Measurements from ENCODE around the gene CABP2.

Gene CABP2

GRCh38 chr11:67534070-67534679, 10.9 kb upstream of the CABP2 start:
- Histone ChIP-seq H3K27ac (ENCODE audit: low read length) (no peak overlapping the region), H3K4me3 (ENCODE audit: low read depth in 1 of 2, low read length in 2 of 2) (no peak overlapping the region), H3K9me3 (ENCODE audit: insufficient read depth, low read length, severe bottlenecking) (peaks cover 23% of the 10 kb centered on the region), H3K27me3 (ENCODE audit: insufficient read depth, low read length, poor library complexity) (no peaks in the 10 kb centered on the region), H3K4me2 (ENCODE audit: insufficient read depth, low read length) (no peak overlapping the region), H2AFZ (ENCODE audit: low read depth, low read length) (no peak overlapping the region), H3K79me2 (ENCODE audit: insufficient read depth, low read length) (no peaks in the 10 kb centered on the region), H3K9ac (ENCODE audit: low read depth, low read length) (no peak overlapping the region), H3K4me1 (ENCODE audit: insufficient read depth, low read length) (no peaks in the 10 kb centered on the region), H4K20me1 (ENCODE audit: insufficient read depth, low read length) (no peaks in the 10 kb centered on the region), H3K36me3 (ENCODE audit: insufficient read depth, low read length) (no peaks in the 10 kb centered on the region)
- ATAC-seq (ENCODE audit: insufficient read depth, low read depth), result no peak
- no peak for DNase-seq
- no peak for TF ChIP-seq EZH2 (IDR thresholded peaks at IDR 0.05; ENCODE audit: borderline replicate concordance, low read depth, low read length, severe bottlenecking)
- no peak for TF ChIP-seq CTCF (IDR thresholded peaks at IDR 0.05; ENCODE audit: borderline replicate concordance, extremely low read depth, low read length, poor library complexity, severe bottlenecking)

GRCh38 chr11:67532889-67533288, 9.6 kb upstream of the CABP2 start:
- DNase-seq, result no peak

GRCh38 chr11:67530282-67530592, 7.0 kb upstream of the CABP2 start:
- H3K9me3 ChIP-seq (ENCODE audit: insufficient read depth, low read length, severe bottlenecking), result peaks cover 19% of the 10 kb centered on the region
- no peaks in the 10 kb centered on the region for H3K4me1 ChIP-seq (ENCODE audit: insufficient read depth, low read length)
- no peak overlapping the region for H2AFZ ChIP-seq (ENCODE audit: low read depth, low read length)
- no peak for ATAC-seq (ENCODE audit: insufficient read depth, low read depth)
- no peaks in the 10 kb centered on the region for H4K20me1 ChIP-seq (ENCODE audit: insufficient read depth, low read length)
- TF ChIP-seq CTCF (IDR thresholded peaks at IDR 0.05; ENCODE audit: borderline replicate concordance, extremely low read depth, low read length, poor library complexity, severe bottlenecking) (no peak), EZH2 (IDR thresholded peaks at IDR 0.05; ENCODE audit: borderline replicate concordance, low read depth, low read length, severe bottlenecking) (no peak)
- H3K4me2 ChIP-seq (ENCODE audit: insufficient read depth, low read length), result no peak overlapping the region
- H3K27ac ChIP-seq (ENCODE audit: low read length), result no peak overlapping the region
- H3K9ac ChIP-seq (ENCODE audit: low read depth, low read length), result no peak overlapping the region
- H3K79me2 ChIP-seq (ENCODE audit: insufficient read depth, low read length), result no peaks in the 10 kb centered on the region
- no peak for DNase-seq
- no peaks in the 10 kb centered on the region for H3K36me3 ChIP-seq (ENCODE audit: insufficient read depth, low read length)
- no peak overlapping the region for H3K4me3 ChIP-seq (ENCODE audit: low read depth in 1 of 2, low read length in 2 of 2)
- H3K27me3 ChIP-seq (ENCODE audit: insufficient read depth, low read length, poor library complexity), result no peaks in the 10 kb centered on the region

More at GRCh38 chr11:67532889-67533288, 9.6 kb upstream of the CABP2 start:
- H3K9ac ChIP-seq (ENCODE audit: low read depth, low read length), result no peak overlapping the region
- ATAC-seq (ENCODE audit: insufficient read depth, low read depth), result no peak
- H3K27me3 ChIP-seq (ENCODE audit: insufficient read depth, low read length, poor library complexity), result no peaks in the 10 kb centered on the region
- H3K79me2 ChIP-seq (ENCODE audit: insufficient read depth, low read length), result no peaks in the 10 kb centered on the region
- H3K4me1 ChIP-seq (ENCODE audit: insufficient read depth, low read length), result no peaks in the 10 kb centered on the region
- H2AFZ ChIP-seq (ENCODE audit: low read depth, low read length), result no peak overlapping the region
- no peak overlapping the region for H3K4me2 ChIP-seq (ENCODE audit: insufficient read depth, low read length)
- H4K20me1 ChIP-seq (ENCODE audit: insufficient read depth, low read length), result no peaks in the 10 kb centered on the region
- no peak overlapping the region for H3K4me3 ChIP-seq (ENCODE audit: low read depth in 1 of 2, low read length in 2 of 2)
- TF ChIP-seq CTCF (IDR thresholded peaks at IDR 0.05; ENCODE audit: borderline replicate concordance, extremely low read depth, low read length, poor library complexity, severe bottlenecking) (no peak), EZH2 (IDR thresholded peaks at IDR 0.05; ENCODE audit: borderline replicate concordance, low read depth, low read length, severe bottlenecking) (no peak)
- H3K27ac ChIP-seq (ENCODE audit: low read length), result no peak overlapping the region
- H3K9me3 ChIP-seq (ENCODE audit: insufficient read depth, low read length, severe bottlenecking), result peaks cover 23% of the 10 kb centered on the region
- H3K36me3 ChIP-seq (ENCODE audit: insufficient read depth, low read length), result no peaks in the 10 kb centered on the region

GRCh38 chr11:67528376-67528775, 5.1 kb upstream of the CABP2 start:
- Histone ChIP-seq H3K9ac (ENCODE audit: low read depth, low read length) (no peak overlapping the region), H2AFZ (ENCODE audit: low read depth, low read length) (no peak overlapping the region), H3K4me3 (ENCODE audit: low read depth in 1 of 2, low read length in 2 of 2) (no peak overlapping the region), H3K27ac (ENCODE audit: low read length) (no peak overlapping the region), H3K4me1 (ENCODE audit: insufficient read depth, low read length) (no peaks in the 10 kb centered on the region), H3K27me3 (ENCODE audit: insufficient read depth, low read length, poor library complexity) (no peaks in the 10 kb centered on the region), H4K20me1 (ENCODE audit: insufficient read depth, low read length) (no peaks in the 10 kb centered on the region), H3K4me2 (ENCODE audit: insufficient read depth, low read length) (no peak overlapping the region), H3K79me2 (ENCODE audit: insufficient read depth, low read length) (no peaks in the 10 kb centered on the region), H3K36me3 (ENCODE audit: insufficient read depth, low read length) (no peaks in the 10 kb centered on the region), H3K9me3 (ENCODE audit: insufficient read depth, low read length, severe bottlenecking) (peaks cover 7% of the 10 kb centered on the region)
- no peak for TF ChIP-seq CTCF (IDR thresholded peaks at IDR 0.05; ENCODE audit: borderline replicate concordance, extremely low read depth, low read length, poor library complexity, severe bottlenecking)
- TF ChIP-seq EZH2 (IDR thresholded peaks at IDR 0.05; ENCODE audit: borderline replicate concordance, low read depth, low read length, severe bottlenecking), result no peak
- no peak for ATAC-seq (ENCODE audit: insufficient read depth, low read depth)
- DNase-seq, result no peak

Measured in DND-41 (cell line).